ENCODE results near the gene LTK.

- TF ChIP-seq CTCF (IDR thresholded peaks at IDR 0.05) = peak; percentile 31
- peak; percentile 64 for TF ChIP-seq EZH2 (IDR thresholded peaks at IDR 0.05; ENCODE audit: borderline replicate concordance, insufficient read depth, low read depth, low read length, poor library complexity, severe bottlenecking)
These were observed 18.5 kb downstream of the LTK start for GRCh38 chr15:41494922-41495735.

Measured in B cell (primary cell).